ENCODE data around the gene HMGCS2.

The HMGCS2 gene

DNA sequence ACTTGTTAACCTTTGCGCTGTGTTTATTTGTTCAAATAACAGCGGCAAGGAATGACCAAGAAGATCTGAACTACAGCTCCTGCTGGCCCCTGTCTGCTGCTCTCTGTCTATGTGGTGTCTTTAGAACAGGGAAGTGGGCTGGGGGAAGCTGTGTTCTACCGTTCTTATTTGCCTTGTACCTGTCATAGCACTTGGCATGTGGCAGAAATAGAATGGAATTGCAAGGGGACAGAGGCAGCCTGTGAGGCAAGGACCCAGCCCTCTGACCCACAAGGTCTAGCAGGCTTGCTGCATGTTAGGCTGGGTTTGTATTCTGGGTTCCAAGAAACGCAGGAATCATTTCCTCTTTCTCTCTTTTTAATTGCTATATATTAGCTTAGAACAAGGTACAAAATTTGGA, 20.7 kb downstream of the HMGCS2 start:
- DNase-seq, result no peak

DNA sequence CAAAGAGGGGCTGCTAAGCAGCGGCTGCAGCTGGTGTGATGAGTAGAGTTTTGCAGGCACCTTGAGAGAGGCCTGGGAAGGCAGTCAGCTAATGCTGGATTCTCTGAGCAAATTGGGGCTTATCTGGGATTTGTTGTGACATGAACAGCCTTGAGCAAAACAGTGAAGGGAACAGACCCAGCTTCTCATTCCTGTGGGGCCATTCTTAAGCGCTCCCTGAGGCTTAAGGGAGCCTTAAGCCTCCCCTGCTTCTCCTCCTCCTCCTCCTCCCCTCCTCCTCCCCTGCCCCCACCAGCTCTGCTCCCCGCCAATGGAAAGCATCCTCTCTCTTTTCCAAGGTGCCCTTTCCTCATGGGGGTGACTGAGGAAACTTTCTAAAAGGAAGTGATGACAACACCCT, 21.3 kb downstream of the HMGCS2 start:
- no peak for DNase-seq

DNA sequence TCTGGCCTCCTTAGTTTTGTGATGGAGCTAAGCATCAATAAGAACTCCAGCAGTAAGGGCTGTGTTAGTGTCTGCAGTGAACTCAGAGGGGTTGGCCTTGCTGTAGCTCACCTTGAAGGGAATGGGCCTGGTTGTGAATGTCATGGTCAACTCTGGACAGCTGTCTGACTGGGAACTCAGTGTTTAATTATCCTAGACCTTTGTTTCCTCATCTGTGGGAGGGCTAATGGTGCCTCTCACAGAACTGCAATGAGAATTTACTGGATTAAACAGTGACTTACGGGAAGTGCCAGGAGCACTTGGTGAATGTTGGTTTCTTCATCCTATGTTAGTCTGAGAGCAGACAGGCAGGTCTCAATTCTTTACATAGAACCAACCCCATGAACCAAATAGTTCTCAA, 23.7 kb downstream of the HMGCS2 start:
- DNase-seq, result no peak

DNA sequence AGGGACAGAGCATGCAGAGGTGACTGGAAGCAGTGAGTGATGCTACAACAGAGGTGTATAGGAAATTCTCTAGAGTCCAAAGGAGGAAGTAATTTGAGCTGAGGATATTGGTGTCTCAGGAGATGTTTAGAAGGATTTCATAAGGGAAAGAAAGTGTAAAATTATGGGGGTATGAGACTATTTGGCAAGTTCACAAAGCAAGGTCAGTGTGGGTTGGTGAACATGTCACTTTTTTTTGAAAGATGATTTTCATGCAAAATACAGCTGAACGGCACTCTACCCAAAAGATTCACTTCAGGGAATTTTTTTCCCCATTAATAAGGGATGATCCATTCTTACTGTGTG, 24.1 kb downstream of the HMGCS2 start:
- no peak for DNase-seq

DNA sequence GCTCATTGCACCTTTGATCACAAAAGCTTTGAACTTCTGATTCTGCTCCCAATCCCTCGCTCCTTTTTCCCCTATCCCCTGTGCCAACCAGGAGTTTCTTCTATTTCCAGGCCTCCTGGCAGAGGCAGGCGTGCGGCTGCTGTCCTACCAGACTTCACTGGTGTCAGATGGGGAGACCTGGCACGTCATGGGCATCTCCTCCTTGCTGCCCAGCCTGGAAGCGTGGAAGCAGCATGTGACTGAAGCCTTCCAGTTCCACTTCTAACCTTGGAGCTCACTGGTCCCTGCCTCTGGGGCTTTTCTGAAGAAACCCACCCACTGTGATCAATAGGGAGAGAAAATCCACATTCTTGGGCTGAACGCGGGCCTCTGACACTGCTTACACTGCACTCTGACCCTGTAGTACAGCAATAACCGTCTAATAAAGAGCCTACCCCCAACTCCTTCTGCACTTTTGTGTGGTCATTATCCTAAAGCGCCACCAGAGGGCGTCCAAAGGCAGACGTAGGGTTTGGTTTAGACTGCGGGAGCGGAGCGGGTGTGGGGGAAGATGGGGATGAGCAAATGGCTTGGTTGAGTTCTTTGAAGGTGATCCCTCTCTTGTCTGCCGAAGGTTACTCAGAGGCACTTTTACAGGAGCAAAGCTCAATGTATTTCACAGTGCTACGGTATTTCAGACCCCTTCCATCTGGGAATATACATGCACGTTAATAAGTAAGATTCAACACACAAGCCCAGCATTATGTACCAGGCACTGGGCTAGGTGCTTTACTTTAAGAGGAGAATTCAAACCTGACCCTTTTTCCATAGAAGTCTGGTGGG, 24.7 kb downstream of the HMGCS2 start:
- DNase-seq, result no peak

DNA sequence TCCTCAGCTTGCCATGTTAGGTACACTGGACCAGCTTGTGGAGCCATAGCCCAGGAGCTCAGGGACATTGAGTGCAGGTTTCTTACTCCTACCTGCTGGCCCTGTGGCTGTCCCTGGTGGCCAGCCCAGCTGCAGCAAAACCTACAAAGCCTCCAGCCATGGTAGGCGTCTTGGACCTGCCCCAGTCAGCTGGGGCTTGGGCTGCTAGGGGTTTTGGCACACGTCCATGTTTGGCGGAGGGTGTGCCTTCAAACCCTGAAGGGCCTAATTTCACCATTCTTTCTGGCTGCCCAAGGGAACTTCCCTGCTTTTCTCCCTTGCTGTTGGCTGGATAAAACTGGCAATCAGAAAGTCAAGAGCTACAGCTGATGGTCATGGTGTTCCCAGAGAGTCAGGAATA, 25.4 kb downstream of the HMGCS2 start:
- DNase-seq, result no peak

DNA sequence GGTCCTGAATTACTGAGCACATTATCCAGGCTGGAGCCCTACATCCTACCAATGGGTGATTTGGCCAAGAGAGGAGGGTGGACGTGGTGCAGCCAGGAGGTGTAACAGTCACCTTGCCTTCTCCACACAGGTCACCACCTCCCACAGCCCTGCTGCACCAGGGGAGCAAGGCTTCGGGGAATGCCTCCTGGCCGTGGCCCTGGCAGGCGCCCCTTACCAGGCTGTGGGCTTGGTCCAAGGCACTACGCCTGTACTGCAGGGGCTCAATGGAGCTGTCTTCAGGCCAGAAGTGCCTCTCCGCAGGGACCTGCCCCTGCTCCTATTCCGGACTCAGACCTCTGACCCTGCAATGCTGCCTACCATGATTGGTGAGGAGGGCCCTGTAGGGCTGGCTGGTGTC, 26.0 kb downstream of the HMGCS2 start:
- DNase-seq, result no peak

DNA sequence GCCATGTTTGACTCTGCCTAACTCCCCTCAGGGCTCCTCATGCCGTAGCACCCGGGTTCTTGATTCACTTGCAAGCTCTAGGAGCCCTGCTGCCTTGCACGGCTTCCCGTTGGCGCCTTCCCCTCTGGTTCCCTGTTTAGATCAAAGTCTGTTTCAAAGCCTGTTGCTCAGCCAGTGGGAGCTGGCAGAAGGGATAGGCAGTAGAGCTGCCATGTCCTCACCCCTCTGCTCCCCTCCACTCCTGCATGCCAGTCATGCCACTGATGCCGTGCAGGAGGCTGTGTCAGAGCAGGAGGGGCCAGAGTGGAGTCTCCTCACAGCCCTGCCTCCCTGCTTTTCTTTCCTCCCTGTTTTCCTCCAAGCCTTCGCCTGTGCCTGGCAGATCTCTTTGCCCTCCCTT, 26.5 kb downstream of the HMGCS2 start:
- DNase-seq, result no peak

DNA sequence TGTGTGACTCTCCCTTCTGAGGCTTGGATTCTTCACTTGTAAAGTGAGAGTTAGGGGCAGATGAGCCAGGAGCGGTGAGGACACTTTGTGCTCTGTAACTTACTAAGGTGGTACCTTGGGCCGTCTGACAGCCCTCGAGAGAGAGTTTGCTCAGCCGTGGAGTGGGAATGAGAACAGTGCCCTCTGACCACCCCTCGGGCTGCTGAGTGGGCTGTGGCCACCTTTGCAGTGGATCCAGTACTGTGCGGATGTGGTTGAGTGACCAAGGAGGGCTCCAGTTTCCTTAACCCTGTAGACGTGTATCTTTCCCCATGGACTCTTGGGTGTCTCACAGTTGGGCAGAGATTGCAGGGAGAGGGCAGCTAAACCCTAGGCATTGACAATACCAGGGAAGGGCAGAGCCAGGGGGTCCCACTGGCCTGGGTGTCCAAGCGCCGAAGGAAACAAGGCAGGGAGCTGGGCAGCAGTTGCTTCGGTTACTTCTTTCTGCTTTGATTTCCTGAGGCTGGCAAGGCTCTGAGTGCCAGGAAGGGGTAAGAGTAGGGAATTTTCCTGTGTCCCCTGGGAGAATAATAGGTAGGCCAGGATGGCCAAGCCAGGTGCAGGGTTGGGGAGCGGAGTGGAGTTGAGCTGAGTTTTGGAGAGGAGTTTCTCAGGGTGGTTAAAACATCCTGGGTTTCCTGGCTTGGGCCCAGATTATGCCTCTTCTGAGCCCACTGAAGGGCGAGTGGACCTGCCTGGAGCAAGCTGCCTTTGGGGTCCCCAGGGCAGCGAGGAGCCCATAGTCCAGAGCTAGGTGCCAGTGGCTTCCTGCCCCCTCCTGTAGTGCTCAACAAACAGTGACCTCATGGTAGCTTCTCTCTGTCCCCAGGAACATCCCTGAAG, 27.6 kb downstream of the HMGCS2 start:
- DNase-seq, result no peak

DNA sequence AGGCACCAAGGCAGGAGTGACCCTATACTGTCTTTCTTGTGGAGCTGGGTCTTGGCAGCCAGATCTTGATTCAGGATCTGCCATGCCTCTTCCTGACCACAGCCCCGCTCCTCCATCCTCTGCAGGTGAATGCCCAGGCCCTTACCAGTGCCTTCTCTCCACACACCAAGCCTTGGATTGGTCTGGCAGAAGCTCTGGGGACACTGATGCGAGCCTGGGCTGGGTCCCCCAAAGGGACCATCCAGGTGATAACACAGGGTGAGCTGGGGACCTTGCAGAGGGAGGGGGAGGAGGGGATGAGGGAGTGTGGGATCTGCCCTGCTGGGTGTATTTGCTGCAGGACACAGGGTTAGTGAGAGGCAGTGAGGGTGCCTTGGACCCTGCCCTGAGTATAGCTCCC, 28.4 kb downstream of the HMGCS2 start:
- no peak for DNase-seq

DNA sequence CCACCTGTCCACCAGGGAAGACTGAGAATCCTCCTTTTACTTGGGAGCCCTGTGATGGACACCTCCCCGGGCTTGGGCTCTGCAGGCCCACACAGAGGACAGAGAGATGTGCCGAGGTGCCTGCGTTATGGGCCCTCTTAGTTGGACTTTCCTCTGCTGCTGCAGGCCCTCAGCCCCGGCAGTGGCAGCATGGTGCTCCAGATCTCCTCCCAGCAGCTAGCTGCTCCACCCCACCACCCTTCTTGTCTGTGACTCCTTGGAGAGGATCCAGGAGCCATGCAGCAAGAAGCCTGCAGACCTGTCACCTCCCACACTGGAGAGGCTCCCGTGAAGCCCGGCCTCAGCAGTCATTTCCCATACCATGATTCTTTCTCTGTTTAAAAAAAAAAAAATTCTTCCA, 29.6 kb downstream of the HMGCS2 start:
- no peak for DNase-seq

DNA sequence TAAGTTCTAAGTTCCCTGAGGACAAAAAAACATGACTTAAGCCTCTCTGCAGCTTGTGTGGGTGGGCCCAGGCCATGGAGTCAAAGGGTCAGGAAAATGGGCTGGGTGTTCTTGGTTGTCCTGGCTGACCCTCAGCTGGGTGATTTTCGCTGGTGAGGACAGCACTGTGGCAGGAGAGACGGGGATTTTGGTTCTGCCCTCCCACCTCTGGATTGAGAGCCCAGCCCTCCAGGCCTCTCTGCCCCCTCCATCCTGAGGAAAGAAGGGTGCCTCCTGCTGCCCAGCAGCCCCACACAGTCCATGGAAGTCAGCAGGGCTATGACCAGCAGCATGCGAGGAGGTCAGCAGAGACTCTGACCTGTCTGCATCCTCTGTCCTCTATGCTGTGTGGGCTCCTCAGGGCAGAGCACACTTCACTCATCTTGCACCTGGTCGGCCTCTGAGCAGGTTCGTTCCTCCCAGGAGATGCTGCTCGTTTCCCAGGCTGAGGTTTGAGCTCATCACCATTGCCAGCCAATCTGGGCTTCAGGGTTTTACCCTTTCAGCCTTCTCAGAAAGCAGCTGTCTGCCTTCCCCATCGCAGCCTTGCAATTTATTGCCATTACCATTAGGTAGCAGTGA, 30.5 kb downstream of the HMGCS2 start:
- DNase-seq, result no peak

DNA sequence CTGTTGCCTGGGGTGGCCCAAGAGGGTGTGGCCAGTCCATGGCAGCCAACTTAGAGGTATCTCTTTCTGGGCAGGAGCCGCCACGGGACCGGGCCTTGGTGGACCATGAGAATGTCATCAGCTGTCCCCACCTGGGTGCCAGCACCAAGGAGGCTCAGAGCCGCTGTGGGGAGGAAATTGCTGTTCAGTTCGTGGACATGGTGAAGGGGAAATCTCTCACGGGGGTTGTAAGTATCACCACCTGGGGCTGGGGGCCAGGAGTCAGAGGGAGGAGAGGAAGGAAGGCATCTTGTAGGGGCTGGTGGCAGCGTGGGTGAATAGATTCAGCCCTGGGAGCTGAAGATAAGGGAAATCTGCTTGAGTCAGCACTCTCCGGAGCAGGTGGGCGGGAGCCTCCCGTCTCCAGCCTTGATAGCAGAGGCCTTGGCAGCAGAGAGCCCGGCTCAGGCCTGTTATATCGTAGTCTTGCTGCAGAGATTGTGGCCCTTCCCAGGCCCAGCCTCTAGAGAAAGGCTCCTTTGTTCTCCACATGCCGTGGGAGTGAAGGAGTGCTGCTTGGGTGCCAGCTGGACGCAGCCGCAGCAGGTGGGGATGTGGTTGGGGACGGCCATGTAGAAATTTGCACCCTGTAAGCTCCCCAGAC, 31.5 kb downstream of the HMGCS2 start:
- DNase-seq, result no peak

DNA sequence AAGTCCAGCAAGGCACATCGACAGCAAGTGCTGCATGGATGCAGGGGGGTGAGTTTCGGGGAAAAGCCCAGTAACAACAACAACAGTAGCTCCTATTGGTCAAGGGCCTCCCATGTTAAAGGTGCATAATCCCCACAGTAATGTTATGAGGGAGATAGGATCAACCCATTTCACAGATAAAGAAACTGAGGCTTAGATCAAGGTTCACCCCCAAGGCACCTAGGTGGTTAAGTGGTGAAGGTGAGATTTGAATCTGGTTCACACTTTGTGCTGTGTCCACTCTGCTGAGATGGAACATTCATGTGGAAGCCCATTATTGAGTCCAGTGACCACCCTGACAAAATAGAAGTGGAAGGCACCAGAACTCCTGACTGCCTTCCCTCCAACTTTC, 32.1 kb downstream of the HMGCS2 start:
- DNase-seq, result no peak

DNA sequence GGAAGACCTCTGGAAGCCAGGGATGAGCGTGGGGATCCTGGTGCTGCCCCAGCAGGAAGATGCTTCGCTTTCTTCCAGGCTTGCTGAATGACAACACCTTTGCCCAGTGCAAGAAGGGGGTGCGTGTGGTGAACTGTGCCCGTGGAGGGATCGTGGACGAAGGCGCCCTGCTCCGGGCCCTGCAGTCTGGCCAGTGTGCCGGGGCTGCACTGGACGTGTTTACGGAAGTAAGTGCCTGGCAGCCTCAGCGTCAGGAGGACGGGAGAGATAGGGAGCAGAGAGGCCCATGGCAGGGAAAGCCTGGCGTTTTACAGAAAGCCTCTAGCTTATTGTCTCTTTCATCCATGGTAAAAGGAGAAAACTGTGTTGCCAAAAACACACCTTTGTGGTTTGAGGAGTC, 33.5 kb downstream of the HMGCS2 start:
- no peak for DNase-seq

DNA sequence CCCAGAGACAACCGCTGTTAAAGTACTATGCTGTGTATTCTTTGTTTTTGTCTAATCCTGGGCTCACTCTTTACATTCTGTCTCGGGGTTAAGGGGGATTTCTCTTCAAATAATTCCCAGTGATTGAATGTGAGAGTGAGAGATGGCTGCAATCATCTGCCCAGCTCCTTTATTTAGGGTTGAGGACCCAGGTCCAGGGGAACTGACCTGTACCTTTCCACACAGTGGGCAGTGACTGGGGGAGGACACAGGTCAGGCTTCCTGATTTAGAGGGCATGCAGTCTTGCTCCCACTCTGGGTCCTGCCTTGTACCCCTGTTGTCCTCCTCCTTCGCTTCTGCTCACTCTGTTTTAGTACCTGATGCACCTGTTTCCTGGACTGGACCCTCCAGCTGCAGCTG, 35.0 kb downstream of the HMGCS2 start:
- no peak for DNase-seq

DNA sequence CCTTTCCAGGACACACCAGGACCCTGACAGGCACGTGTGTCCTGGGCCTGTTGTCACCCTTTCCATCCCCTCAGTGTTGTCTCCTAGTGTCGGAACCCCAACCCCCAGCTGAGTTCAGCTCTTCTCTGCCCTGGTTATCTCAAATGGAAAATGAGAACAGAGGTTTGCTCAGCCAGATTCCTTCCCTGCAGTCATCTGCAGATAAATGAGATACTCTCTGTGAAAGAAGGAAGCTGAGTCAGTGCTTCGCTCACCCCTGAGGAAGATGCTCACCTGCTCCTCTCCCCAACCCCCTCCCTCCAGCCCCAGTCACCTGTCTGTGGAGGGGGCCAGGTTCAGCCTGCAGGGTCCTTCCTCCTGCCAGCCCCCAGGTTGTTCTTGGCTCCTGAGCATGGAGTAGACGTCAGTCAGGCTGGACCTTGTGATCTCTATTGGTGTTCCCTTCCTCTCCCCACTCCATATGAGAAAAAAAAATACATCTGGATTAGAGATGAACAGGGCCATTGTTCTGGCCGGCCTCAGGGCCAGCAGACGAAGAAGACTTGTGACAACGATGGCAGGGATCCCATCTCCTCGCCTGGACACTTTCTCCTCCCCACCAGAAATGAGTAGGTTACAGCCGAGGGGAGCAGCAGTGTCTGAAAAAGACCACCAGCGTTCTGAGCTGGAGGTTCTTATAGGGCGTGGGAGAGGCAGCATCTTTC, 36.1 kb downstream of the HMGCS2 start:
- no peak for DNase-seq

DNA sequence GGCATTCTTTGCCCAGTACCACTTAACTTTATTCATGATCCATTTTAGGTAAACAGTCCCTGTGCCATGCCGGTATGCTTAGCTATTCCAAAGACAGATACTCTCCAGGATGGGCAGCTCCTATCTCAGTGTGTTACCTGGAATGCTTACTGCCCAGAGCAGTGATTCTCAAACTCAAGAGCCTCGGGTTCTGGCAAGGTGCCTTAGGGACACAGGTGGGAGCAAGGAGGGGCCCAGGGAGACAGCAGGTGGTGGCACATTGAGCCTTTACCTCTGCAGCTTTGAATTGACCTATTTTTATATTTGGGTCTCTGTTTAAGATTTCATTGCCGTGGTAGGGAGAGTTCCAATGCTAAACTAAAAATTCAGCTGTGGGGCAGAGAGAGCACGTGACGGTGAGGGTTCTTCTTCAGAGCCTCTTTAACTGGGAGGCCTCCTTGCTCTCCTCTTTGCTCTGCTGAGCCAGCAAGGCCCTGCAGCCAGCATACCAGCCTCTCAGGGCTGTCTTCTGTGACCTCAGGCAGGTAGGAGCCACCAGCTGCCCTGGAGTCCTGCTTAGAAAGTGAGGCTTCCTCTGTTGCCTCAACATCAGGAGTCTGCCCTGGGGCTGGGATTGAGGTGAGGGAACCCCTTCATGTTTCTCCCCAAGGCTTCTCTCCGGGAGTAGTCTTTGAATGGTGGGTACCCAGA, 36.8 kb downstream of the HMGCS2 start:
- DNase-seq, result no peak

DNA sequence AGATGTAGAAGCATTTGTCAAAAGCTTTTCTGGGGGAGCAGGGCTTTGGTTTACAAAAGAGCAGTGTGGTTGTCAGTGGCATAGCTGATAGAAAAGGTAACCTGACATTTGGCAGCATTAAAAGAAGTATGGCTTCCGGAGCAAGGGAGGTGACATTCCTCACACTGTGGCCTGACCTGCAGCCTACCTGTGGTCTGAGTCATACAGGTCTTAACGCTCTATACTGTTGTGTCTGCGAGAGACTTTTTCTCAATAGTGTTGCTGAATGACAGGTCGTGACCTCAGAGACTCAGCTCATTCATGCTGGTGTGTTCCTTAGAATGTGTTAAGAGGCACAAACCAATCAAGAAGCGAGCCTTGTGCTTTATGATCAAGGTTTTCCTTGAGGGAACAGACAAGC, 37.6 kb downstream of the HMGCS2 start:
- no peak for DNase-seq

DNA sequence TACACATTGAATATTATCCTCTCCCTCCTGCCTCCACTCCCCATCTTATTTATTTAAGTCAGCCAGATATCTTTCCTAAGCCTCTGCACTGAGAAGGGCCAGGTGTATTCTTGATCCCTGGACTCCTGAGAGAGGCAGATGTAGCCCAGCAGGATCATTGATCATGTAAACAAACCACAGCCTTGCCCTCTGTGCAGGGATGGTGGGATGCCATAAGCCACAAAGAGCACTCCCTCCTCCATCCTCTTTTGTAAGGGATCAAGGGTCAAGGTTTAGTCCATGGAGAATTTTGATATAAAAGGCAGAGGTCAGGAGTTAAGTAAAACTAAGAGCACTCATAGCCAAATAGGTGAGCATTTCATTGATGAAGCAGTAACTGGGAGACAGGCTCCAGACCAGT, 39.7 kb downstream of the HMGCS2 start:
- DNase-seq, result no peak

DNA sequence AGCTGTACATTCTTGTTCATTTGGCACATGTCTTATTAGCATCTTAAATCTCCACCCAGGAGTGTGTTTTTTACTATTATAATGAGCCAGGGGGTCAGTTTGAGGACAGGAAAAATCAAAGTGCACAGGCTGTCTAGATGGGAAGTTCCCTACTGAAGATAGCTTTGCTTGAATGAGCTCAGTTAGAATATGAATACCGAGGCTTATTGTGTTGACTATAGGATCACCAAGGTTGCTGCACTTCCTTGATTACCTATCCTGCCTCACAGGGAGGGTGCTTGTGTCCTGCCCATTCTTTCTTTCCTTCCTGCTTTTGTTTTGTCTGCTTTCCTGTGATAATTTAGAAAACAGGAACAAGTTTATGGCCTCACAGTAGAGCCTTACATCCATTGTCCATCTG, 40.7 kb downstream of the HMGCS2 start:
- DNase-seq, result no peak

DNA sequence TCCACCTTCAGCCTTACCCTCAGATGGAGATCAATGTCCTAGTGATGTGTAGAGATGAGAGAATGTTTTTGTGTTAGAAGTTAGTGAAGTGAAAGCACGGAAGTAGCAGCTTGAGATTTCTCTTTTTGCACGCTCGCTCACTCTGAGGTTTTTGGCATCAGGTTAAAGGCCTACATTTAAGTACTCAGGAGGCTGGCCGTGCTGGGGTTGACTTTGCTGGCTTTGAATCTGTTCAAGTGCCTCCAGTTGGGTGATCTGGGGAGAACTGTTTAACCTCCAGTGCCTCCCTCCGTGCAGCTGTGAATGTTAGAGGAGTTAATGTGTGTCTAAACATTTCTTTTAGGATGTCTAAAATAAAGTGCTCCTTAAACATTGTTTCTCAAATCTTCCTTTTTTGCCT, 43.1 kb downstream of the HMGCS2 start:
- DNase-seq, result no peak
